Measurements from ENCODE around the gene IFITM2.

Gene IFITM2

DNA sequence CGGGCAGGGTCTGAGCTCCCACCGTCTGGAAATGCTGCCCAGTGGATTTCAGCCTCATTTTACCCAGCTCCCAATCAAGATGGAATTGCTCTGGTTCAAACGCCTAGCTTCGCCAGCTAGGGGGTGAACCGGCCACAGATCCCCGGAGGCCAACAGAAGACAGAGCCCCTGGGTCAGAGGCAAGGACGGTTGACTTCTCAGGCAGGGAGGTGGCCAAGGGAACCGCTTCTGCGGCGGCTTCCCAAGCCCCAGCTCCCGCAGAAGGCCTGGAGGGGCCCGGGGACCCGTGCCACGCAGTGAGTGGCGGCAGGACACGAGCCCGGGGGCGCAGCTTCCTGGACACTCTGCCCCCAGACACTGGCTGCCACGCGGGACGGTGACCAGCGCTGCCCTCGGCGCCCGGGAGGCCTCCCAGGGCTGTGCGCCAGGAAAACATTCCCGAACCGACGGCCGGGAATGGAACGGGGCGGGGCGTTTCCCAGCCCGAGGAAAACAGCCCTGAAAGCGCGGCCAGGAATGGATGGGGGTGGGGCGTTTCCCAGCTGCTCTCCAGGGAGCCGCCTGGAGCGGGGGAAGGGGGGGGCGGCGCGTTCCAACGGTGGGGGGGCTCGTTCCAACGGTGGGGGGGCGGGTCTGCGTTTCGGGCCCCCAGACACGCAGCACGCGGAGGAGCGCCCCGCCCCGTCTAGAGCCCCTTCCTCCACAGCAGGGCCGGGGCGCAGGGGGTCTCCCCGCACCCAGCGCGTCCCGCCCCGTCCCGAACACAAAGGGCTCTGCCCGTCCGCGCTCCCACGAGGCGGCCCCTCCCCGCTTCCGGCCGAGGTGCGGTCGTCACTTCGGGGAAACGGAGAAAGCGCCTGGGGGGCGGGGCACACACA lies 48.2 kb downstream of the IFITM2 start:
- TF ChIP-seq, protein P1, sequence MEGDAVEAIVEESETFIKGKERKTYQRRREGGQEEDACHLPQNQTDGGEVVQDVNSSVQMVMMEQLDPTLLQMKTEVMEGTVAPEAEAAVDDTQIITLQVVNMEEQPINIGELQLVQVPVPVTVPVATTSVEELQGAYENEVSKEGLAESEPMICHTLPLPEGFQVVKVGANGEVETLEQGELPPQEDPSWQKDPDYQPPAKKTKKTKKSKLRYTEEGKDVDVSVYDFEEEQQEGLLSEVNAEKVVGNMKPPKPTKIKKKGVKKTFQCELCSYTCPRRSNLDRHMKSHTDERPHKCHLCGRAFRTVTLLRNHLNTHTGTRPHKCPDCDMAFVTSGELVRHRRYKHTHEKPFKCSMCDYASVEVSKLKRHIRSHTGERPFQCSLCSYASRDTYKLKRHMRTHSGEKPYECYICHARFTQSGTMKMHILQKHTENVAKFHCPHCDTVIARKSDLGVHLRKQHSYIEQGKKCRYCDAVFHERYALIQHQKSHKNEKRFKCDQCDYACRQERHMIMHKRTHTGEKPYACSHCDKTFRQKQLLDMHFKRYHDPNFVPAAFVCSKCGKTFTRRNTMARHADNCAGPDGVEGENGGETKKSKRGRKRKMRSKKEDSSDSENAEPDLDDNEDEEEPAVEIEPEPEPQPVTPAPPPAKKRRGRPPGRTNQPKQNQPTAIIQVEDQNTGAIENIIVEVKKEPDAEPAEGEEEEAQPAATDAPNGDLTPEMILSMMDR (conservative IDR thresholded peaks at IDR 0.05) = no peak

DNA sequence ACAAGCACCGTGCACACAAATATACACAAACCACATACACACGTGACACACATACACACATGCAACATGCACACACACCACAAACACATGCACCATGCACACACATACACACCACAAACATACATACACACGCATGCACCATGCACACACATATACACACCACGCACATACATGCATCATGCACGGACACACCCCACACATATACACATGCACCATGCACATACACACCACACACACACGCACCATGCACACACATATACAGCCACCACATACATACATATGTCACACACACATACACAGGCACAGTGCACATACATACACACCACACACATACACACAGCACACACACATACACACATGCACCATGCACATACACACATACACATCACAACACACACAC lies 49.0 kb downstream of the IFITM2 start:
- H3K27ac ChIP-seq = no peak overlapping the region
- TF ChIP-seq, protein P1 (conservative IDR thresholded peaks at IDR 0.05) = no peak

More for the DNA sequence above, 48.2 kb downstream of the IFITM2 start:
- H3K27ac ChIP-seq = no peak overlapping the region

DNA sequence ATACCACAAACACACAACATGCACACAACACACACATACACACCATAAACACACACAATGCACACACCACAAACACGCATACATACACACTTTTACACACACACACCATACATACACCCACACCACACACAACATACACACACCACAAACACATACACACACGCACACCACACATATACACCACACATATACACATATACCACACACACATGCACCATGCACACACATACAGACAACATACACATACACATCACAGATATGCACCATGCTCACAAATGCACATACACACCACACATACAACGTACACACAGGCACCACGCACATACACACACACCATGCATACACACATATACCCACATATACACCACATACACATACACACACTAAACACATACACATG lies 50.0 kb downstream of the IFITM2 start:
- TF ChIP-seq, protein P1 (conservative IDR thresholded peaks at IDR 0.05) = no peak
- H3K27ac ChIP-seq = no peak overlapping the region

DNA sequence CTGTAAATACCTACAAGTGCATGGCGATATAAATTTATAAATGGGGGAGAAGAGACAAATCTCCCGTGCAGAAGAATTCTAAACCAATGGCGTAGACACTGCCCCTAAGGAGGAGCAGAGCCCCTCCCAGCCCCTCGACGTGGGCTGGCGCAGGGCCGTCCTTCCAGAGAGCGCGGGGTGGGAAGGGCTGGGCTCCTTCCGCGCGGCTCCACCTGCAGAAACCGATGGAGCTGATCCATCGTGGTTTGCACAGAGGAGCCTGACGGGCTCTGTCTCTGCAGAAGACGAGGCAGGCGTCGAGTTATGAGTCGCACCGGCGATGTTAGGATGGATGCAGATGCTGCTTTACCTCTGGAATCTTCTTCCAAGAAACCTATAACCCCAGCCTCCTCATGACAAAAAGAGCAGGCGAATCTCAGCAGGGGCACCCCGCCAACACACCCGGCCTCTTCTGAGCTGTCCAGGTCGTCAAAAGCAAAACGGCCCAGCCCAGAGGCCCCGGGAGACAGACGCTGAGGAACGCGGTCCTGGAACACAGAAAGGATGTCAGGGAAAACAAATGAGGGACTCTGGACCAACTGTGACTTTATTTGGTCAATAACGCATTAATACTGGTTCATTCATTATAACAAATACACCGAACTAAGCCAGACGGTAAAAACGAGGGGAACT lies 50.6 kb downstream of the IFITM2 start:
- TF ChIP-seq, protein P1 (conservative IDR thresholded peaks at IDR 0.05) = no peak

More for the DNA sequence above, 50.6 kb downstream of the IFITM2 start:
- no peak overlapping the region for H3K27ac ChIP-seq

Measured in VCaP (cell line).